Epithelial cell of umbilical artery (primary cell): Measurements from ENCODE around the gene ARHGEF38. TPM values are rescaled to one million over a fixed set of nuclear protein-coding genes. Genes with fewer than 3 reads are reported as not detected.

ENCODE experiments used
- total RNA-seq: library from RNA; depleted of rRNA; stranded (reverse); fragments of >200 nt; gene quantifications from 2 replicates; pipeline ENCODE4 v1.2.3, GENCODE V29; 2014

The ARHGEF38 gene
- not detected in 2 replicates for total RNA-seq

DNA sequence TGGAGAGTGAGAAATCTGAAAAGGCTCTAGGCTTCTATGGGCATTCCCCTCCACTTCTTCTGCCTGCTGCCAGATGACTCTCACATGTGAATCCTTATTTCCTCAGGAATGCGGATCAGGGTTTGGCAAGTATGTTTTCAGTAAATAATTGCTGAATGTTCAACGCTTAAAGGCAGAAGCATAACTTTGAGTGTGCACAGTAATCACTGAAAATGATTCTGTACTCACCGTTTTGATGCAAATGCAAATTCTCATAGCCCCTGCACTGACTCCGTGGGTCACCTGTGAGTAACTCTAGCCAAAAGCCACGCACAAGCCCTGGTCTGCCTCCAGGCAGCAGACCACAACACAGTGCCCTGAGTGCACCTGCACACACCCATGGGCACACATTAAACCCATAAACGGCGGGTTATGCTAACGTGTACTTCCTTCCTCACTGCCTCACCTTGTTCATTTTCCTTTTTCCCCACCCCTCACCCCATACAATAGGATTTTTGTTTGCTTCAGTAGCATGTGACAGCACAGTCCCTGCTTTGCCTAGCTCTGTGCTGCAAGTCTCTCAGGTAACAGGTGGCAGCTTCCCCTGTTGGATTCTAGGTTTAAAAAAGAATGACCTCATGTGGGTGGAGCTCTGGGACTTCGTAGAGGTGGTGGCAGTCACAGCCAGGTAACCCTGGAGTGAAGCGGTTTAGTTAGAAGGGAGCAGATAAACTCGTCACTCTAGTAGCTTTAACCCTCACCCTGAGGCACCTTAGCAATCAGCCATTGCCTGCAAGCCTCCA is at the start of gene ARHGEF38:
Gene ARHGEF38 (plus strand): TSS at position 656 of the 782 bp plus-strand sequence. CDS start 146 bp downstream, outside the sequence.

DNA sequence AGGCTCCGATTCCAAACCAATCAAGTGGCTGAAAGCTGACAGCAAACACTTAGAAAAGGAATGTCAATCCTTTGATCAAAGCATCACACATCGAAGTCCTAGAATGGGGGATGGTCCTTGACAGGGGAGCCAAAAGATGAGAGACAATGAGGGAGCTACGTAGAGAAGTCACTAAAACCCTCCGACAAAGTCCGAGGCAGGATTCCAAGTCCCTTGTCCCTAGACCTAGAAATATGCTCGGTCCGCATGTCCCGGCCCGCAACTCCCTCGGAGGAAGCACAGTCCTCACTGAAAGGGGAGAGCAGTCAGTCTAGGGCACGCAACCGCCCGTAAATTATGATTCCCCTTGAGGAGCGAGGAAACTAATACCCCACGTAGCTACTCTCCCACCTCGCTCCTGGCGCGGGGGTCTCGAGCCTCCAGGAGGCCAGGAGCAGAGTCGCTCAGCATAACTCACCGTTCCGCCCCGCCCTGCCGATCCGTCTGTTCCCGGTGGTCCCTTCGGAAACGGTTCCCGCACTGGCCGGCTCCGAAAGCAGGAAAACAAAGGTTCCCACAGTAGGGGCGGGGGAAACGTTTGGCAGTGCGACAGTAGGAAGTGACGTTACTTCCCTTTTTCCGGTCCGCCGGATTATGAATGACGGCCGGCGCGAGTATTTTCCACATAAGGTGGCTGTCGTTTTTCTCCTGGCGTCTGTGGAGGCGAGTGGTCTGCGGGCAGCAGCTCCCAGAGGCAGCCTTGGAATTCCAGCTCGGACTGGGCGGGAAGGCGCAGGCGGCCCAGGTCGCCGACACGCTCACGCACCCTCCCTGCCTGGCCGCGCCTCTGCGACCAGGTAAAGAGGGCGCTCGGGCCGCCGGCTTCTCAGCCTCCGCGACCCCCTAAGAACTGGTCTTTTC is 156.0 kb downstream of the ARHGEF38 start, which contains the start of the genes GSTCD and INTS12:
Gene GSTCD (plus strand): TSS at position 604 of the 900 bp plus-strand sequence. CDS start 8,830 bp downstream, outside the sequence.
Gene INTS12 (minus strand): TSS at position 509 of the 900 bp plus-strand sequence. CDS start 8,684 bp downstream, outside the sequence.

Other genes starting within 250 kb of the ARHGEF38 start
- 75.0 and 102 TPM in 2 replicates for gene PPA2, start 78.6 kb upstream of the ARHGEF38 start, total RNA-seq
- gene INTS12, start 156.1 kb downstream of the ARHGEF38 start, total RNA-seq = 17.2 and 20.2 TPM in 2 replicates
- 12.3 and 15.3 TPM in 2 replicates for gene GSTCD, start 156.2 kb downstream of the ARHGEF38 start, total RNA-seq